Measurements from ENCODE around the gene TGFB1I1.
A peak's percentile ranks its signal among the peaks of the same experiment; 100 is the strongest.

TGFB1I1 gene

DNA sequence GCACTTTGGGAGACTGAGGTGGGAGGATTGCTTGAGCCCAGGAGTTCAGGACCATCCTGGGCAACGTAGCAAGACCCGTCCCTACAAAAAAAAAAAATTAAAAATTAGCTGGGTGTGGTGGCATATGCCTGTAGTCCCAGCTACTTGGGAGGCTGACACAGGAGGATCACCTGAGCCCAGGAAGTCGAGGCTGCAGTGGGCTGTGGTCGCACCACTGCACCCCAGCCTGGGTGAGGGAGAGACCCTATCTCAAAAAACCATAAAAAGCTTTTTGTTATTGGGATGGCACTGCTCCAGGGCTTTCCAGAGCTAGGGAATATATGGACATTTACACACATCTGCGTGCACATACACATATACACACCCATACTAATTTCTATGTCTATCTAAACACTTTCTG lies 20.8 kb upstream of the TGFB1I1 start:
- H3K4me1 ChIP-seq (ENCODE audit: control insufficient read depth, low read length) = peaks cover 9% of the 10 kb centered on the region
- H3F3A ChIP-seq (ENCODE audit: control insufficient read depth, insufficient read depth) = peaks cover 3% of the 10 kb centered on the region; the same call in 1 of the 2 replicates
- H3K9me2 ChIP-seq (replicated peaks; ENCODE audit: control insufficient read depth, low read length) = no peaks in the 10 kb centered on the region
- no peaks in the 10 kb centered on the region for H3K27me3 ChIP-seq (ENCODE audit: control insufficient read depth, low read length)
- peaks cover 9% of the 10 kb centered on the region for H3K36me3 ChIP-seq (ENCODE audit: control insufficient read depth, low read length)
- H3K79me2 ChIP-seq (ENCODE audit: control insufficient read depth, low read length) = peaks cover 13% of the 10 kb centered on the region
- H4K20me1 ChIP-seq (ENCODE audit: control insufficient read depth, insufficient read depth, low read depth, low read length) = peaks cover 14% of the 10 kb centered on the region
- no peak overlapping the region for H3K27ac ChIP-seq (ENCODE audit: low read depth, low read length)
- H3K4me3 ChIP-seq (ENCODE audit: low read length) = no peak overlapping the region
- H3K4me2 ChIP-seq (ENCODE audit: low read length) = no peak overlapping the region
- no peaks in the 10 kb centered on the region for H3K9me3 ChIP-seq (ENCODE audit: control insufficient read depth, insufficient read depth, low read length)
- no peak for TF ChIP-seq EZH2phosphoT487 (IDR thresholded peaks at IDR 0.05; ENCODE audit: borderline replicate concordance, low read length)

DNA sequence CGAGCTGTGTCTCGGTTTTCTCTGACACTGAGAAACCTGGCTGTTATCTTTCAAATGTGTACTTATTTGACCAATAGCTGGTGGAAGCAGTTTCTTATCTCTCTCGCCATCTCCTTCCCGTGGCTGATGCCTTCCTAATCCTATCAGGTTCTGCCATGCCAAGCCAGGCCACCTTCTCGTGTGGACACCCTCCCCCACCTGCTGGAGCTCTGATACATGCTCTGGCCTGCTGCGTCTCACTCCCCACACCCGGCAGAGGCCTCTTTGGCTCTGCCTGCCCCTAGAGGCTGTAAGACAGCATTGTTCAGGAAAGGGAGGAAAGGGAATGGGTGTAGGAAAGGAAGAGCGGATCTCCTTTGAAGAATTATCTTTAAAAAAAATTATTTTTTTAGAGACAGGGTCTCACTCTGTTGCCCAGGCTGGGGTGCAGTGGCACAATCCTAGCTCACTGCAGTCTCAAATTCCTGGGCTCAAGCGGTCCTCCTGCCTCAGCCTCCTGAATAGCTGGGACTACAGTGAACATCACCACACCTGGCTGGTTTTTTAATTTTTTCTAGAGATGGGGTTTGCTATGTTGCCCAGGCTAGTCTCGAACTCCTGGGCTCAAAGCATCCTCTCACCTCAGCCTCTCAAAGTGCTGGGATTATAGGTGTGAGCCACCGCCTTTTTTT lies 20.1 kb upstream of the TGFB1I1 start:
- Histone ChIP-seq H3K4me2 (ENCODE audit: low read length) (no peak overlapping the region), H3K4me1 (ENCODE audit: control insufficient read depth, low read length) (peaks cover 10% of the 10 kb centered on the region)

GRCh38 chr16:31452631-31453106 lies 19.3 kb upstream of the TGFB1I1 start:
- Histone ChIP-seq H3K79me2 (ENCODE audit: control insufficient read depth, low read length) (peaks cover 26% of the 10 kb centered on the region), H3K36me3 (ENCODE audit: control insufficient read depth, low read length) (peaks cover 14% of the 10 kb centered on the region), H3K4me1 (ENCODE audit: control insufficient read depth, low read length) (peaks cover 18% of the 10 kb centered on the region), H3K27me3 (ENCODE audit: control insufficient read depth, low read length) (no peaks in the 10 kb centered on the region), H3K9me3 (ENCODE audit: control insufficient read depth, insufficient read depth, low read length) (no peaks in the 10 kb centered on the region), H3K4me2 (ENCODE audit: low read length) (no peak overlapping the region), H3K9me2 (replicated peaks; ENCODE audit: control insufficient read depth, low read length) (no peaks in the 10 kb centered on the region), H3F3A (ENCODE audit: control insufficient read depth, insufficient read depth) (peaks cover 3% of the 10 kb centered on the region; the same call in 1 of the 2 replicates), H3K27ac (ENCODE audit: low read depth, low read length) (no peak overlapping the region), H3K4me3 (ENCODE audit: low read length) (no peak overlapping the region), H4K20me1 (ENCODE audit: control insufficient read depth, insufficient read depth, low read depth, low read length) (peaks cover 22% of the 10 kb centered on the region)
- TF ChIP-seq EZH2phosphoT487 (IDR thresholded peaks at IDR 0.05; ENCODE audit: borderline replicate concordance, low read length) = no peak
- TF ChIP-seq CTCF (IDR thresholded peaks at IDR 0.05; ENCODE audit: low read depth, low read length, poor library complexity, severe bottlenecking) = no peak

More for the DNA sequence above, 20.1 kb upstream of the TGFB1I1 start:
- Histone ChIP-seq H3K9me2 (replicated peaks; ENCODE audit: control insufficient read depth, low read length) (no peaks in the 10 kb centered on the region), H3K79me2 (ENCODE audit: control insufficient read depth, low read length) (peaks cover 17% of the 10 kb centered on the region), H4K20me1 (ENCODE audit: control insufficient read depth, insufficient read depth, low read depth, low read length) (peaks cover 14% of the 10 kb centered on the region), H3K9me3 (ENCODE audit: control insufficient read depth, insufficient read depth, low read length) (no peaks in the 10 kb centered on the region), H3K36me3 (ENCODE audit: control insufficient read depth, low read length) (peaks cover 9% of the 10 kb centered on the region), H3K27me3 (ENCODE audit: control insufficient read depth, low read length) (no peaks in the 10 kb centered on the region), H3F3A (ENCODE audit: control insufficient read depth, insufficient read depth) (peaks cover 3% of the 10 kb centered on the region; the same call in 1 of the 2 replicates), H3K4me3 (ENCODE audit: low read length) (no peak overlapping the region), H3K27ac (ENCODE audit: low read depth, low read length) (no peak overlapping the region)
- TF ChIP-seq EZH2phosphoT487 (IDR thresholded peaks at IDR 0.05; ENCODE audit: borderline replicate concordance, low read length) (no peak), CTCF (IDR thresholded peaks at IDR 0.05; ENCODE audit: low read depth, low read length, poor library complexity, severe bottlenecking) (peak; percentile 35)
